ENCODE measurements around the gene TFAP2E. TPM values are rescaled to one million over a fixed set of nuclear protein-coding genes. Genes with fewer than 3 reads are reported as not detected.
A peak's percentile ranks its signal among the peaks of the same experiment; 100 is the strongest.

TFAP2E gene
- total and polyA plus RNA-seq, 8 donors: 0.37 to 44.3 (median 1.8) TPM; not detected in 3

DNA sequence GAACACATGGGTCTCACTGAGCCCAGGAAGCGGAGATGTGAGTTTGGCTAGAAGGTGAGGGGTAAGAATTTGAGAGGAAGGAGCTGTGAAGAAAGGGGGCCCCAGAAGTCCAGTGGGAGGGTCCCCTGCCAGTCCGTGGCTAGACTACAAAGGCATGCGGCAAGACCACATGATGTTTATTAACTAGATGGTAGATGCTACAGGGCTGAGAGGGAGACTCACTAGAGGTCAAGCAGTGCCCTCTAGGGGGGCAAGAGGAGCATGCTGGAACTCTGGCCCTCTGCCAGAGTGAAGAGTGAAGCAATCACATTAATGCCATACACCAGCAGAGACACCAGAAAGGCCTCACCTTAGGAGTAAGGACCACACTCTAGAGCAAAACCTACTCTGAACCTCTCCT lies 28.1 kb upstream of the TFAP2E start:
- 69 to 80% (median 76%) methylated on average over 3 of the region's 3 CpGs for WGBS, 5 donors
- intact Hi-C loops (cut with DNase I; ENCODE audit: low total_unique reads): no loop called here
- Histone ChIP-seq H3K4me1 (peaks cover 9 to 54% (median 28%) of the 10 kb centered on the region in 4 donors), H3K9me3 (no peaks in the 10 kb centered on the region), H3K27me3 (no peaks in the 10 kb centered on the region), H3K27ac (no peak overlapping the region), H3K4me3 (no peak overlapping the region), H3K36me3 (peaks cover 0 to 41% (median 31%) of the 10 kb centered on the region in 4 donors)
- no peak for TF ChIP-seq EP300 (IDR thresholded peaks at IDR 0.05)
- TF ChIP-seq POLR2A (IDR thresholded peaks at IDR 0.05): no peak
- TF ChIP-seq, protein P1, sequence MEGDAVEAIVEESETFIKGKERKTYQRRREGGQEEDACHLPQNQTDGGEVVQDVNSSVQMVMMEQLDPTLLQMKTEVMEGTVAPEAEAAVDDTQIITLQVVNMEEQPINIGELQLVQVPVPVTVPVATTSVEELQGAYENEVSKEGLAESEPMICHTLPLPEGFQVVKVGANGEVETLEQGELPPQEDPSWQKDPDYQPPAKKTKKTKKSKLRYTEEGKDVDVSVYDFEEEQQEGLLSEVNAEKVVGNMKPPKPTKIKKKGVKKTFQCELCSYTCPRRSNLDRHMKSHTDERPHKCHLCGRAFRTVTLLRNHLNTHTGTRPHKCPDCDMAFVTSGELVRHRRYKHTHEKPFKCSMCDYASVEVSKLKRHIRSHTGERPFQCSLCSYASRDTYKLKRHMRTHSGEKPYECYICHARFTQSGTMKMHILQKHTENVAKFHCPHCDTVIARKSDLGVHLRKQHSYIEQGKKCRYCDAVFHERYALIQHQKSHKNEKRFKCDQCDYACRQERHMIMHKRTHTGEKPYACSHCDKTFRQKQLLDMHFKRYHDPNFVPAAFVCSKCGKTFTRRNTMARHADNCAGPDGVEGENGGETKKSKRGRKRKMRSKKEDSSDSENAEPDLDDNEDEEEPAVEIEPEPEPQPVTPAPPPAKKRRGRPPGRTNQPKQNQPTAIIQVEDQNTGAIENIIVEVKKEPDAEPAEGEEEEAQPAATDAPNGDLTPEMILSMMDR (IDR thresholded peaks at IDR 0.05): peak in 2 of 7 experiments; percentile 7 to 9
- peak in 1 of 2 donors; percentile 78 for DNase-seq

DNA sequence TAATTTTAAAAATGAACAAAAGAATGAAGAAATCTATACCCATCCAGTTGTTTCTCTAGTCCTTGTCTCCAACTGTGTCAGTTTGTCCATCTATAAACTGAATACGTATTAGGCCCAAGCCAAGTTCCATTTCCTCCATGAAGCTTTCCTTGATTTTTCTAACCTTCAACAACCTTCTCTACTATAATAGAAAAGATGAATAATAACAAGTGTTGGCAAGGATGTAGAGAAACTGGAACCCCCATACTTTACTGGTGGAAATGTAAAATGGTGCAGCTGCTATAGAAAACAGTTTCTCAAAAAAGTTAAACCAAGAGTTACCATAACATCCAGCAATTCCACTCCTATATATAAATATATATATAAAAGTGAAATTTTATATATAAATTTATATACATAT lies 26.5 kb upstream of the TFAP2E start:
- H3K4me3 ChIP-seq: no peak overlapping the region
- peaks cover 0 to 53% (median 16%) of the 10 kb centered on the region in 4 donors for H3K4me1 ChIP-seq
- no peak for DNase-seq
- intact Hi-C loops (cut with DNase I; ENCODE audit: low total_unique reads): no loop called here
- no peaks in the 10 kb centered on the region for H3K27me3 ChIP-seq
- peaks cover 5 to 56% (median 46%) of the 10 kb centered on the region in 4 donors for H3K36me3 ChIP-seq
- 92 to 100% (median 97%) methylated on average over 1 of the region's 1 CpG for WGBS, 5 donors
- no peak overlapping the region for H3K27ac ChIP-seq
- TF ChIP-seq, protein P1 (IDR thresholded peaks at IDR 0.05): no peak
- no peak for TF ChIP-seq POLR2A (IDR thresholded peaks at IDR 0.05)
- no peak for TF ChIP-seq POLR2AphosphoS5 (IDR thresholded peaks at IDR 0.05)
- no peak for TF ChIP-seq EP300 (IDR thresholded peaks at IDR 0.05)
- no peaks in the 10 kb centered on the region for H3K9me3 ChIP-seq

DNA sequence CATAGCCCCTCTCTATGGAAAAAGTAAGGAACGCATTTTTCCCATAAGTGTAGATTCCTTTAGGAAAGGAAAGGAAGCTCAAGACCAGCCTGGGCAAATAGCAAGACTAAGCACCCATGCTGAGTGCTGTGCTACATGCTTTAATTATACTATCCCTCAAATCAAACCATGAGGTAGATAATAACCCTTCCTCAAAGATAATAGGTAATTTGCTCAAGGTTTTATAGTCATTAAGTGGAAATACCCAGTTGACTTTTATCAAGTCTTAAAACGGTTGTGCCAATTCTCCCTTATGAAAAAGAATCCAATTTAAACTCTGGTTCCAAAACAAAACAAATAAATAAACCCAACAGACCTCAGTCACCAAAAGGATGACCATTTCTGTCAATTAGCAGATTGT lies 19.3 kb upstream of the TFAP2E start:
- intact Hi-C loops (cut with DNase I; ENCODE audit: low total_unique reads): no loop called here
- H3K27ac ChIP-seq: peak overlapping the region in 2 of 5 donors; percentile 24 to 99
- WGBS, 5 donors: 31 to 54% (median 48%) methylated on average over 2 of the region's 2 CpGs
- H3K4me3 ChIP-seq: peak overlapping the region in 1 of 4 donors; percentile 4
- TF ChIP-seq EP300 (IDR thresholded peaks at IDR 0.05) (no peak), POLR2A (IDR thresholded peaks at IDR 0.05) (no peak), POLR2AphosphoS5 (IDR thresholded peaks at IDR 0.05) (no peak)
- TF ChIP-seq, protein P1 (IDR thresholded peaks at IDR 0.05): no peak
- peaks cover 36 to 74% (median 49%) of the 10 kb centered on the region in 4 donors for H3K4me1 ChIP-seq
- DNase-seq: no peak
- no peaks in the 10 kb centered on the region for H3K9me3 ChIP-seq
- H3K36me3 ChIP-seq: peaks cover 20 to 50% (median 43%) of the 10 kb centered on the region in 4 donors
- no peaks in the 10 kb centered on the region for H3K27me3 ChIP-seq

DNA sequence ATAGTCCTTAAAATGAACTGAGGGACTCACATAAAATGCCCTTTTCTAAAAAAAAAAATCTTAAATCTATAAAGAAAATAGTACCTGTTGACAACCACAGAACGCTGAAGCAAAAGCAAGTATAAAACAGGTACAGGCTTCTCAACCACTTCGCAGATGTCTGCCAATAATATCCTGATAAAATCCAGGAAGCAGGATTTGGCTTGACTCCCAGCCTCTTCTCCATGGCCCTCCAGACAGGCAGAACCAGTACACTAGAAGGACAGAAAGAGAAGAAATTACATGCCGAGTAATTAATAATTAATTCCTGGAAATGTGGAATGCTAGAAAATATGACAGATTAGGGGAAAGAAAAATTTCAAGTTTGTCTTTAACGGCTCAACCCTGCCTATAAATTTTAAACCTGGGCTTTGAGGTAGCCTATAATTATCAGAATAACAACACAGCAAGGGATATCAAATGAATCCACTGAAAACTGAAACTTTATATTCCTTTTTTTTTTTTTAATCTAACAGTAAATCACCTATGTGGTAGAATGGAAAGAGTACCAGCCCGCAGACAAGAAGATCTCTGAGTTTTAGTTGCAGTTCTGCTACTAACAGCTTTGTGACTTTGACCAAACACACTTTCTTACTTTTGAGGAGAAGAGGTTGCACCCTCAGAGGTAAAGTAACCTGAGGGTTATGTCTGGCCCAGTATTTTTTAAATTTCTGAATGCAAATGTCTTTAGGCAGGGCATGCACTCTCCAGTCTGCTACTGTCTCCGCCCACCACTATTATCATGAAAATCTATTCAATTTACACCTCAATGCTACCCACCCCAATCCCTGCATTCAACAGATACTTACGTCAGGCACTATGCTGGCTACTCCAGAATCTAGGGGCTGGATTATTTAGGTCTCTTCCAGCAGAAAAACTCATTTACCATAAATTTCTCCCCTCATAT lies 18.6 kb upstream of the TFAP2E start:
- peak; percentile 60 to 75 for DNase-seq
- no peaks in the 10 kb centered on the region for H3K27me3 ChIP-seq
- peaks cover 36 to 79% (median 56%) of the 10 kb centered on the region in 4 donors for H3K4me1 ChIP-seq
- TF ChIP-seq POLR2A (IDR thresholded peaks at IDR 0.05): no peak
- peak in 1 of 3 donors; percentile 13 for TF ChIP-seq POLR2AphosphoS5 (IDR thresholded peaks at IDR 0.05)
- TF ChIP-seq, protein P1 (IDR thresholded peaks at IDR 0.05): no peak
- 31 to 43% (median 38%) methylated on average over 7 of the region's 7 CpGs for WGBS, 5 donors
- no peaks in the 10 kb centered on the region for H3K9me3 ChIP-seq
- H3K27ac ChIP-seq: peak overlapping the region in 3 of 5 donors; percentile 97 to 99 (median 98)
- H3K4me3 ChIP-seq: peak overlapping the region in 1 of 4 donors; percentile 4
- intact Hi-C loops (cut with DNase I; ENCODE audit: low total_unique reads): no loop called here
- peaks cover 20 to 44% (median 43%) of the 10 kb centered on the region in 4 donors for H3K36me3 ChIP-seq

Measured in stomach (tissue), 9 donors.